ENCODE results near the gene SLC26A11. TPM values are rescaled to one million over a fixed set of nuclear protein-coding genes. Genes with fewer than 3 reads are reported as not detected.

Gene SLC26A11
- total and polyA plus RNA-seq, 2 of the 13 experiments (the other 11 are each of a cell fraction or from before 2014, with no cell fraction given), result 8.7 to 13.2 TPM

DNA sequence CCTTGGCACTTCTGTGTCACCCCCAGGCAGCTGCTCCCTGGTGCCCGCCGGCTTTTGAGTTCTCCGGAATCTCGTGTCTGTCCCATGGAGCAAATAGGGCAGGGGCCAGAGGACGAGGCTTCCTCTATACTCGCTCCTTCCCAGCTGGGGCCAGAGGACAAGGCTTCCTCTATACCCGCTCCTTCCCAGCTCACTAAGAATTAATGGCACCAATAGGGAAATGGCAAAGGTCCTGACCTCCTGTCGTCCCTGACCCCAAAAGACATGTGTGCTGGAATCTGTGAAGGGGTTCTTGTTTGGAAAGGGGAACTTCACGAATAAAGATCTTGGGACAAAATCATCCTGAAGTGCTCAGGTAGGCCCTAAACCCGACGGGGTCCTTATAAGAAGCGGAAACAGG, 7.7 kb upstream of the SLC26A11 start:
- Histone ChIP-seq H4K20me1 (ENCODE audit: insufficient read depth, low read length) (no peaks in the 10 kb centered on the region), H3K9ac (ENCODE audit: insufficient read depth, low read depth, low read length) (no peak overlapping the region), H3K36me3 (replicated peaks in 1 of 2; ENCODE audit: control insufficient read depth in 1 of 2, insufficient read depth in 2 of 2, low read length in 2 of 2) (peaks cover 22 to 48% of the 10 kb centered on the region in 2 experiments), H3K27ac (ENCODE audit: extremely low read length, insufficient read depth, low read length) (no peak overlapping the region), H3K27me3 (ENCODE audit: control insufficient read depth in 1 of 2, insufficient read depth in 2 of 2, low read length in 2 of 2) (no peaks in the 10 kb centered on the region), H3K4me1 (ENCODE audit: insufficient read depth, low read length) (no peaks in the 10 kb centered on the region), H3K4me3 (replicated peaks in 1 of 3; ENCODE audit: insufficient read depth in 1 of 3, low read depth in 2 of 3, low read length in 3 of 3) (no peak overlapping the region), H3K79me2 (ENCODE audit: insufficient read depth, low read length) (no peaks in the 10 kb centered on the region), H2AFZ (ENCODE audit: low read length) (no peak overlapping the region), H3K9me3 (ENCODE audit: low read length) (no peaks in the 10 kb centered on the region), H3K4me2 (ENCODE audit: low read depth, low read length) (no peak overlapping the region)
- in situ Hi-C loops (cut with HindIII; ENCODE audit: extremely low pct_ligation_motif_present, low pct_unique_long_range_greater_than_20kb), result no loop called here
- BruUV-seq (replicated peaks), result no TSS peak
- TF ChIP-seq, protein P1, sequence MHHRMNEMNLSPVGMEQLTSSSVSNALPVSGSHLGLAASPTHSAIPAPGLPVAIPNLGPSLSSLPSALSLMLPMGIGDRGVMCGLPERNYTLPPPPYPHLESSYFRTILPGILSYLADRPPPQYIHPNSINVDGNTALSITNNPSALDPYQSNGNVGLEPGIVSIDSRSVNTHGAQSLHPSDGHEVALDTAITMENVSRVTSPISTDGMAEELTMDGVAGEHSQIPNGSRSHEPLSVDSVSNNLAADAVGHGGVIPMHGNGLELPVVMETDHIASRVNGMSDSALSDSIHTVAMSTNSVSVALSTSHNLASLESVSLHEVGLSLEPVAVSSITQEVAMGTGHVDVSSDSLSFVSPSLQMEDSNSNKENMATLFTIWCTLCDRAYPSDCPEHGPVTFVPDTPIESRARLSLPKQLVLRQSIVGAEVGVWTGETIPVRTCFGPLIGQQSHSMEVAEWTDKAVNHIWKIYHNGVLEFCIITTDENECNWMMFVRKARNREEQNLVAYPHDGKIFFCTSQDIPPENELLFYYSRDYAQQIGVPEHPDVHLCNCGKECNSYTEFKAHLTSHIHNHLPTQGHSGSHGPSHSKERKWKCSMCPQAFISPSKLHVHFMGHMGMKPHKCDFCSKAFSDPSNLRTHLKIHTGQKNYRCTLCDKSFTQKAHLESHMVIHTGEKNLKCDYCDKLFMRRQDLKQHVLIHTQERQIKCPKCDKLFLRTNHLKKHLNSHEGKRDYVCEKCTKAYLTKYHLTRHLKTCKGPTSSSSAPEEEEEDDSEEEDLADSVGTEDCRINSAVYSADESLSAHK (CRISPR knock-in tag; IDR thresholded peaks at IDR 0.05; ENCODE audit: borderline replicate concordance), result no peak
- TF ChIP-seq ZNF335 (CRISPR knock-in tag; IDR thresholded peaks at IDR 0.05), result no peak
- TF ChIP-seq ZIK1 (CRISPR knock-in tag; IDR thresholded peaks at IDR 0.05; ENCODE audit: borderline replicate concordance, low read depth), result no peak
- DNase-seq (ENCODE audit: low spot score) (no peak), ATAC-seq (no peak), FAIRE-seq (no peak)
- POLR2A ChIA-PET, result interaction anchor here (1.7 kb wide), 1 partner anchor 8 kb away, joined by 5 read pairs; the partner anchor contains the start of genes SGSH and SLC26A11
- intact Hi-C loops (cut with micrococcal nuclease; ENCODE audit: unreplicated experiment), result no loop called here
- 95% methylated on average over 12 of the region's 12 CpGs for WGBS (ENCODE audit: low lambda C conversion rate)
- CTCF ChIA-PET (ENCODE audit: low intra/inter-chr PET ratio, low total read pairs), result no interaction called here

- no peak overlapping the region for H3K4me3 ChIP-seq (replicated peaks in 1 of 3; ENCODE audit: insufficient read depth in 1 of 3, low read depth in 2 of 3, low read length in 3 of 3)
- ATAC-seq, result no peak
- H2AFZ ChIP-seq (ENCODE audit: low read length), result no peak overlapping the region
- H3K27me3 ChIP-seq (ENCODE audit: control insufficient read depth in 1 of 2, insufficient read depth in 2 of 2, low read length in 2 of 2), result no peaks in the 10 kb centered on the region
- H4K20me1 ChIP-seq (ENCODE audit: insufficient read depth, low read length), result no peaks in the 10 kb centered on the region
- no peaks in the 10 kb centered on the region for H3K79me2 ChIP-seq (ENCODE audit: insufficient read depth, low read length)
- FAIRE-seq, result no peak
- 96% methylated on average over 16 of the region's 19 CpGs for WGBS (ENCODE audit: low lambda C conversion rate)
- H3K4me1 ChIP-seq (ENCODE audit: insufficient read depth, low read length), result peaks cover under 1% of the 10 kb centered on the region; the same call in 1 of the 2 replicates
- H3K4me2 ChIP-seq (ENCODE audit: low read depth, low read length), result no peak overlapping the region
- in situ Hi-C loops (cut with HindIII; ENCODE audit: extremely low pct_ligation_motif_present, low pct_unique_long_range_greater_than_20kb) (no loop called here), intact Hi-C loops (cut with micrococcal nuclease; ENCODE audit: unreplicated experiment) (no loop called here)
- no peak for DNase-seq (ENCODE audit: low spot score)
- no peak overlapping the region for H3K9ac ChIP-seq (ENCODE audit: insufficient read depth, low read depth, low read length)
- POLR2A ChIA-PET, result no interaction called here
- no TSS peak for BruUV-seq (replicated peaks)
- no peak overlapping the region for H3K27ac ChIP-seq (ENCODE audit: extremely low read length, insufficient read depth, low read length)
- peaks cover 22 to 48% of the 10 kb centered on the region in 2 experiments for H3K36me3 ChIP-seq (replicated peaks in 1 of 2; ENCODE audit: control insufficient read depth in 1 of 2, insufficient read depth in 2 of 2, low read length in 2 of 2)
- H3K9me3 ChIP-seq (ENCODE audit: low read length), result no peaks in the 10 kb centered on the region
- CTCF ChIA-PET (ENCODE audit: low intra/inter-chr PET ratio, low total read pairs), result no interaction called here
- no peak for TF ChIP-seq ZNF512 (CRISPR knock-in tag; IDR thresholded peaks at IDR 0.05)
- no peak for TF ChIP-seq ZNF569 (CRISPR knock-in tag; IDR thresholded peaks at IDR 0.05; ENCODE audit: borderline replicate concordance)
- TF ChIP-seq RFX5 (IDR thresholded peaks at IDR 0.05; ENCODE audit: low read depth, low read length), result no peak
- TF ChIP-seq, protein P2, sequence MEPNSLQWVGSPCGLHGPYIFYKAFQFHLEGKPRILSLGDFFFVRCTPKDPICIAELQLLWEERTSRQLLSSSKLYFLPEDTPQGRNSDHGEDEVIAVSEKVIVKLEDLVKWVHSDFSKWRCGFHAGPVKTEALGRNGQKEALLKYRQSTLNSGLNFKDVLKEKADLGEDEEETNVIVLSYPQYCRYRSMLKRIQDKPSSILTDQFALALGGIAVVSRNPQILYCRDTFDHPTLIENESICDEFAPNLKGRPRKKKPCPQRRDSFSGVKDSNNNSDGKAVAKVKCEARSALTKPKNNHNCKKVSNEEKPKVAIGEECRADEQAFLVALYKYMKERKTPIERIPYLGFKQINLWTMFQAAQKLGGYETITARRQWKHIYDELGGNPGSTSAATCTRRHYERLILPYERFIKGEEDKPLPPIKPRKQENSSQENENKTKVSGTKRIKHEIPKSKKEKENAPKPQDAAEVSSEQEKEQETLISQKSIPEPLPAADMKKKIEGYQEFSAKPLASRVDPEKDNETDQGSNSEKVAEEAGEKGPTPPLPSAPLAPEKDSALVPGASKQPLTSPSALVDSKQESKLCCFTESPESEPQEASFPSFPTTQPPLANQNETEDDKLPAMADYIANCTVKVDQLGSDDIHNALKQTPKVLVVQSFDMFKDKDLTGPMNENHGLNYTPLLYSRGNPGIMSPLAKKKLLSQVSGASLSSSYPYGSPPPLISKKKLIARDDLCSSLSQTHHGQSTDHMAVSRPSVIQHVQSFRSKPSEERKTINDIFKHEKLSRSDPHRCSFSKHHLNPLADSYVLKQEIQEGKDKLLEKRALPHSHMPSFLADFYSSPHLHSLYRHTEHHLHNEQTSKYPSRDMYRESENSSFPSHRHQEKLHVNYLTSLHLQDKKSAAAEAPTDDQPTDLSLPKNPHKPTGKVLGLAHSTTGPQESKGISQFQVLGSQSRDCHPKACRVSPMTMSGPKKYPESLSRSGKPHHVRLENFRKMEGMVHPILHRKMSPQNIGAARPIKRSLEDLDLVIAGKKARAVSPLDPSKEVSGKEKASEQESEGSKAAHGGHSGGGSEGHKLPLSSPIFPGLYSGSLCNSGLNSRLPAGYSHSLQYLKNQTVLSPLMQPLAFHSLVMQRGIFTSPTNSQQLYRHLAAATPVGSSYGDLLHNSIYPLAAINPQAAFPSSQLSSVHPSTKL (CRISPR knock-in tag; IDR thresholded peaks at IDR 0.05), result no peak
- TF ChIP-seq KLF13 (CRISPR knock-in tag; IDR thresholded peaks at IDR 0.05), result no peak
- TF ChIP-seq NR2F1 (CRISPR knock-in tag; IDR thresholded peaks at IDR 0.05), result no peak
Measured at GRCh38 chr17:80212962-80213642, 7.1 kb upstream of the SLC26A11 start.

Measured in HepG2 (cell line).